OCI-LY7 (cell line): ENCODE data around the gene LPAR1. TPM values are rescaled to one million over a fixed set of nuclear protein-coding genes. Genes with fewer than 3 reads are reported as not detected.

Source experiments
- BruUV-seq: library from RNA; stranded (reverse); fragments of 400-500 nt; replicated peaks from 2 replicates; lab custom pipeline; 2021; lab: Mats Ljungman, UMichigan
- CTCF ChIA-PET: fragments of 300-600 bp; sonication (Branson Sonifier 250); formaldehyde crosslinking; loops from one replicate; lab custom pipeline; 2022; ENCODE audit warnings: antibody characterized with exemption; ENCODE audit not compliant: unreplicated experiment; lab: Charles Lee
- POLR2A ChIA-PET: fragments of 300-600 bp; sonication (Branson Sonifier 250); formaldehyde crosslinking; loops from one replicate; lab custom pipeline; 2022; ENCODE audit warnings: antibody characterized with exemption; lab: Charles Lee
- DNase-seq: peaks from one replicate; pipeline ENCODE4 v3.0.0-alpha.2; 2015; ENCODE audit warnings: low spot score
- H2AFZ ChIP-seq: fragments of 200-600 bp; sonication (generic), shearing (Covaris generic); 2 replicates; pipeline ENCODE4 v1.6.1; 2014; ENCODE audit warnings: mild to moderate bottlenecking, antibody characterized with exemption, low read length, moderate library complexity
- H3K27ac ChIP-seq: fragments of 200-600 bp; sonication (generic); 2 replicates; pipeline ENCODE4 v1.5.1; 2014; ENCODE audit warnings: mixed run types, low read depth, mild to moderate bottlenecking, moderate library complexity, low read length, inconsistent platforms; ENCODE audit not compliant: poor library complexity, severe bottlenecking
- H3K36me3 ChIP-seq: fragments of 200-600 bp; sonication (generic); 2 replicates; pipeline ENCODE4 v1.6.1; 2014; ENCODE audit warnings: mild to moderate bottlenecking, antibody characterized with exemption, low read length, moderate library complexity, mixed read lengths; ENCODE audit not compliant: insufficient read depth
- H3K4me1 ChIP-seq: fragments of 200-600 bp; sonication (generic); 2 replicates; pipeline ENCODE4 v1.5.1; 2014; ENCODE audit warnings: mild to moderate bottlenecking, low read length; ENCODE audit not compliant: insufficient read depth, poor library complexity, severe bottlenecking
- H3K4me2 ChIP-seq: fragments of 200-600 bp; sonication (generic); 2 replicates; pipeline ENCODE4 v1.6.1; 2014; ENCODE audit warnings: mild to moderate bottlenecking, low read length
- H3K4me3 ChIP-seq: fragments of 200-600 bp; sonication (generic); 2 replicates; pipeline ENCODE4 v1.5.1; 2014; ENCODE audit warnings: mild to moderate bottlenecking, low read depth, low read length; ENCODE audit not compliant: poor library complexity, severe bottlenecking
- H3K79me2 ChIP-seq: fragments of 200-600 bp; sonication (generic); 2 replicates; pipeline ENCODE4 v1.6.1; 2016; ENCODE audit warnings: low read depth, mild to moderate bottlenecking, low read length, moderate library complexity, mixed read lengths; ENCODE audit not compliant: insufficient read depth
- H3K9me2 ChIP-seq: fragments of 200-600 bp; sonication (generic); 2 replicates; pipeline ENCODE4 v1.6.1; 2016; ENCODE audit warnings: mild to moderate bottlenecking, low read length, mixed read lengths; ENCODE audit not compliant: insufficient read depth
- H3K9me3 ChIP-seq: fragments of 200-600 bp; sonication (generic); 2 replicates; pipeline ENCODE4 v1.6.1; 2014; ENCODE audit warnings: mild to moderate bottlenecking, mixed run types, low read length, mixed read lengths
- H4K20me1 ChIP-seq: fragments of 200-600 bp; sonication (generic); 2 replicates; pipeline ENCODE4 v1.6.1; 2014; ENCODE audit warnings: mild to moderate bottlenecking, antibody characterized with exemption, low read length, moderate library complexity, mixed read lengths; ENCODE audit not compliant: insufficient read depth
- CTCF ChIP-seq: fragments of 200-600 bp; sonication (generic); conservative IDR thresholded peaks from 2 replicates; pipeline ENCODE4 v1.5.1; 2014; ENCODE audit warnings: mild to moderate bottlenecking, antibody characterized with exemption, low read length, moderate library complexity, mixed read lengths
- EZH2phosphoT487 ChIP-seq: fragments of 200-600 bp; sonication (generic); IDR thresholded peaks from 2 replicates; pipeline ENCODE4 v1.6.1; 2018; ENCODE audit warnings: low read depth, borderline replicate concordance, mild to moderate bottlenecking, mixed run types, antibody characterized with exemption, low read length, moderate library complexity, mixed read lengths
- intact Hi-C: fragments of 100-400 bp; cut with micrococcal nuclease; formaldehyde crosslinking; loops from one replicate; pipeline ENCODE4 v1.10.0; 2022; ENCODE audit not compliant: unreplicated experiment
- total RNA-seq, 2 experiments: library from RNA; depleted of rRNA in 1 of 2; stranded (reverse); fragments of >200 nt in 1 of 2; shearing (Covaris generic) in 1 of 2; gene quantifications; 2 replicates each; pipeline ENCODE4 v1.2.3, GENCODE V29; 2014 to 2022

The LPAR1 gene
- total RNA-seq, 2 experiments from 2014 or later, result not detected

GRCh38 chr9:110916403-110916802, 121.9 kb downstream of the LPAR1 start:
- ChIA-PET POLR2A (no interaction called here), CTCF (no interaction called here)
- no peaks in the 10 kb centered on the region for H3K36me3 ChIP-seq
- H3K4me3 ChIP-seq, result no peak overlapping the region
- no peak overlapping the region for H3K4me2 ChIP-seq
- no peak overlapping the region for H3K27ac ChIP-seq
- no peak for DNase-seq
- no peak overlapping the region for H2AFZ ChIP-seq
- BruUV-seq, result no TSS peak
- no peaks in the 10 kb centered on the region for H4K20me1 ChIP-seq
- intact Hi-C loops, result no loop called here
- no peaks in the 10 kb centered on the region for H3K4me1 ChIP-seq
- TF ChIP-seq EZH2phosphoT487 (no peak), CTCF (no peak)
- H3K9me2 ChIP-seq, result no peaks in the 10 kb centered on the region
- H3K79me2 ChIP-seq, result no peaks in the 10 kb centered on the region
- no peaks in the 10 kb centered on the region for H3K9me3 ChIP-seq

GRCh38 chr9:110912419-110913291, 125.6 kb downstream of the LPAR1 start:
- no peaks in the 10 kb centered on the region for H3K79me2 ChIP-seq
- H3K9me3 ChIP-seq, result no peaks in the 10 kb centered on the region
- POLR2A ChIA-PET, result no interaction called here
- no peaks in the 10 kb centered on the region for H3K4me1 ChIP-seq
- no peak overlapping the region for H3K27ac ChIP-seq
- no peak overlapping the region for H2AFZ ChIP-seq
- no peak for DNase-seq
- H4K20me1 ChIP-seq, result no peaks in the 10 kb centered on the region
- H3K36me3 ChIP-seq, result no peaks in the 10 kb centered on the region
- no peaks in the 10 kb centered on the region for H3K9me2 ChIP-seq
- CTCF ChIA-PET, result no interaction called here
- H3K4me3 ChIP-seq, result no peak overlapping the region
- TF ChIP-seq EZH2phosphoT487 (no peak), CTCF (no peak)
- intact Hi-C loops, result no loop called here
- BruUV-seq, result no TSS peak
- H3K4me2 ChIP-seq, result no peak overlapping the region
